Fibroblast of lung (primary cell): Measurements from ENCODE around the gene GRK1. TPM values are rescaled to one million over a fixed set of nuclear protein-coding genes. Genes with fewer than 3 reads are reported as not detected.

Source experiments
- DNase-seq, 2 donors: peaks; one replicate each; pipeline versions ENCODE4 v3.0.0 to v3.0.0-alpha.2; 2010; ENCODE audit warnings: low read depth in 2 of 2
- H2AFZ ChIP-seq: 2 replicates; pipeline ENCODE4 v1.5.1; 2012; ENCODE audit warnings: low read length, control low read depth, inconsistent platforms
- H3K27ac ChIP-seq: 2 replicates; pipeline ENCODE4 v1.5.1; 2011; ENCODE audit warnings: low read length, control low read depth; ENCODE audit not compliant: insufficient read depth
- H3K27me3 ChIP-seq: 2 replicates; pipeline ENCODE4 v1.5.1; 2011; ENCODE audit warnings: mild to moderate bottlenecking, low read length; ENCODE audit not compliant: control insufficient read depth, insufficient read depth
- H3K36me3 ChIP-seq: 2 replicates; pipeline ENCODE4 v1.5.1; 2011; ENCODE audit warnings: low read length; ENCODE audit not compliant: control insufficient read depth, insufficient read depth
- H3K4me1 ChIP-seq: 2 replicates; pipeline ENCODE4 v1.5.1; 2011; ENCODE audit warnings: low read length; ENCODE audit not compliant: control insufficient read depth, insufficient read depth; ENCODE audit errors: extremely low read depth
- H3K4me2 ChIP-seq: 2 replicates; pipeline ENCODE4 v1.5.1; 2011; ENCODE audit warnings: low read length, control low read depth; ENCODE audit not compliant: insufficient read depth; ENCODE audit errors: extremely low read depth
- H3K4me3 ChIP-seq, 4 experiments: fragments of 200-600 bp in 1 of 4; sonication (generic) in 1 of 4; replicated peaks in 1 of 4; 2 replicates each; pipeline ENCODE4 v1.5.1; 2011 to 2016; ENCODE audit warnings: low read length in 4 of 4, low read depth in 3 of 4, mild to moderate bottlenecking in 3 of 4, control low read depth in 2 of 4, inconsistent platforms in 1 of 4, mixed read lengths in 1 of 4; ENCODE audit not compliant: insufficient read depth in 1 of 4; ENCODE audit errors: control extremely low read depth in 1 of 4
- H3K79me2 ChIP-seq: 2 replicates; pipeline ENCODE4 v1.5.1; 2012; ENCODE audit warnings: mild to moderate bottlenecking, low read length, inconsistent platforms; ENCODE audit not compliant: control insufficient read depth, insufficient read depth
- H3K9ac ChIP-seq: 2 replicates; pipeline ENCODE4 v1.5.1; 2011; ENCODE audit warnings: mild to moderate bottlenecking, low read length, control low read depth; ENCODE audit not compliant: insufficient read depth
- H3K9me3 ChIP-seq: 2 replicates; pipeline ENCODE4 v1.5.1; 2012; ENCODE audit warnings: low read depth, low read length; ENCODE audit not compliant: control insufficient read depth, insufficient read depth
- H4K20me1 ChIP-seq: 2 replicates; pipeline ENCODE4 v1.5.1; 2011; ENCODE audit warnings: low read length; ENCODE audit not compliant: control insufficient read depth, insufficient read depth; ENCODE audit errors: extremely low read depth
- EZH2 ChIP-seq: IDR thresholded peaks from 2 replicates; pipeline ENCODE4 v1.5.1; 2012; ENCODE audit warnings: low read length, control low read depth, mild to moderate bottlenecking; ENCODE audit errors: missing control alignments
- polyA plus RNA-seq, 2 donors: library from polyadenylated mRNA; depleted of rRNA in 1 of 2; stranded (reverse) in 1 of 2; unstranded in 1 of 2; fragments of >200 nt; gene quantifications; 2 replicates each; pipeline ENCODE4 v1.2.1, GENCODE V29; 2011 to 2012; ENCODE audit warnings: missing spikeins in 1 of 2
- total RNA-seq: library from RNA; depleted of rRNA; stranded (reverse); fragments of >200 nt; gene quantifications from 2 replicates; pipeline ENCODE4 v1.2.1, GENCODE V29; 2014
- TF ChIP-seq, protein P1 (sequence below), 2 donors: IDR thresholded peaks in 1 of 2; conservative IDR thresholded peaks in 1 of 2; 1 replicate in 1 of 2; 2 replicates in 1 of 2; pipeline ENCODE4 v1.5.1; 2011 to 2012; ENCODE audit warnings: low read length in 2 of 2, control low read depth in 1 of 2, inconsistent platforms in 1 of 2, low read depth in 1 of 2, mild to moderate bottlenecking in 1 of 2

GRK1 gene
- total and polyA plus RNA-seq, 2 donors (not counting 1 experiment from before 2014, with no cell fraction given): 0.17 TPM; not detected in 1

DNA sequence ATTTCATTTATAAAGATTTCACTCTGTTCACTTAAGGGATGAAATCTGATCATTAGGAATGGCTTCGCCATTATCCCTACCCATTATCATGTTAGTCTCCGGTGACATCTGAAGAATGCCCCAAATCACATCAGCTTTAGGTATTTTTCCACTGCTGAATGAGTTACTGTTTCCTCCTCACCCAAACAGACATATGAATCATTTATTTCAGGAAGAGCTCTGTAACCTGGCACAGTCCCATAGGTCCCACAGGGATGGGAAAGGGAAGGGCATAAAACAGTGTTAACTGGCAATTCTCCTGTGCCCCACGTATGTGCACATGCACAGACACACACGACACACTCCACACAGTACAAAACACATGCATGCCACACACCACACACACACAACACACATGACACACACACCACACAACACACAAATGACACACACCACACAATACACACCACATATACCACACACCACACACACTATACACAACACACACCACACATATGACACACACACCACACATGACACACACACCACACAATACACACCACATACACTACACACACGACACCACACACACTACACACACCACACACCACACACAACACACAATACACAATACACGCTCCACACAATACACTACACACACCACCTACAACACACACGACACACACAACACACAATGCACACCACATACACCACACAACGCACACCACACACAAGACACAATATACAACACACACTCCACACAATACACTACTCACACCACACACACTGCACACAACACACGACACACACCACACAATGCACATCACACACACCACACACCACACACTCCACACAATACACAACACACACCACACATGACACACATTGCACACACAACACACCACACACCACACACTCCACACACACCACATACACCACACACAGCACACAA, 107.4 kb downstream of the GRK1 start:
- no peaks in the 10 kb centered on the region for H3K27me3 ChIP-seq
- no peaks in the 10 kb centered on the region for H3K36me3 ChIP-seq
- no peak for TF ChIP-seq EZH2
- TF ChIP-seq, protein P1, sequence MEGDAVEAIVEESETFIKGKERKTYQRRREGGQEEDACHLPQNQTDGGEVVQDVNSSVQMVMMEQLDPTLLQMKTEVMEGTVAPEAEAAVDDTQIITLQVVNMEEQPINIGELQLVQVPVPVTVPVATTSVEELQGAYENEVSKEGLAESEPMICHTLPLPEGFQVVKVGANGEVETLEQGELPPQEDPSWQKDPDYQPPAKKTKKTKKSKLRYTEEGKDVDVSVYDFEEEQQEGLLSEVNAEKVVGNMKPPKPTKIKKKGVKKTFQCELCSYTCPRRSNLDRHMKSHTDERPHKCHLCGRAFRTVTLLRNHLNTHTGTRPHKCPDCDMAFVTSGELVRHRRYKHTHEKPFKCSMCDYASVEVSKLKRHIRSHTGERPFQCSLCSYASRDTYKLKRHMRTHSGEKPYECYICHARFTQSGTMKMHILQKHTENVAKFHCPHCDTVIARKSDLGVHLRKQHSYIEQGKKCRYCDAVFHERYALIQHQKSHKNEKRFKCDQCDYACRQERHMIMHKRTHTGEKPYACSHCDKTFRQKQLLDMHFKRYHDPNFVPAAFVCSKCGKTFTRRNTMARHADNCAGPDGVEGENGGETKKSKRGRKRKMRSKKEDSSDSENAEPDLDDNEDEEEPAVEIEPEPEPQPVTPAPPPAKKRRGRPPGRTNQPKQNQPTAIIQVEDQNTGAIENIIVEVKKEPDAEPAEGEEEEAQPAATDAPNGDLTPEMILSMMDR (conservative IDR thresholded peaks at IDR 0.05 in 1 of 2, IDR thresholded peaks at IDR 0.05 in 1 of 2; ENCODE audit: low read depth in 1 of 2, low read length in 2 of 2): no peak
- peaks cover 2% of the 10 kb centered on the region for H3K4me1 ChIP-seq
- H3K79me2 ChIP-seq: no peaks in the 10 kb centered on the region
- H3K4me3 ChIP-seq: no peak overlapping the region
- no peak overlapping the region for H3K27ac ChIP-seq
- H3K9ac ChIP-seq: no peak overlapping the region
- DNase-seq: peak; percentile 41 to 52
- no peaks in the 10 kb centered on the region for H3K9me3 ChIP-seq
- no peak overlapping the region for H2AFZ ChIP-seq
- no peak overlapping the region for H3K4me2 ChIP-seq
- no peaks in the 10 kb centered on the region for H4K20me1 ChIP-seq

DNA sequence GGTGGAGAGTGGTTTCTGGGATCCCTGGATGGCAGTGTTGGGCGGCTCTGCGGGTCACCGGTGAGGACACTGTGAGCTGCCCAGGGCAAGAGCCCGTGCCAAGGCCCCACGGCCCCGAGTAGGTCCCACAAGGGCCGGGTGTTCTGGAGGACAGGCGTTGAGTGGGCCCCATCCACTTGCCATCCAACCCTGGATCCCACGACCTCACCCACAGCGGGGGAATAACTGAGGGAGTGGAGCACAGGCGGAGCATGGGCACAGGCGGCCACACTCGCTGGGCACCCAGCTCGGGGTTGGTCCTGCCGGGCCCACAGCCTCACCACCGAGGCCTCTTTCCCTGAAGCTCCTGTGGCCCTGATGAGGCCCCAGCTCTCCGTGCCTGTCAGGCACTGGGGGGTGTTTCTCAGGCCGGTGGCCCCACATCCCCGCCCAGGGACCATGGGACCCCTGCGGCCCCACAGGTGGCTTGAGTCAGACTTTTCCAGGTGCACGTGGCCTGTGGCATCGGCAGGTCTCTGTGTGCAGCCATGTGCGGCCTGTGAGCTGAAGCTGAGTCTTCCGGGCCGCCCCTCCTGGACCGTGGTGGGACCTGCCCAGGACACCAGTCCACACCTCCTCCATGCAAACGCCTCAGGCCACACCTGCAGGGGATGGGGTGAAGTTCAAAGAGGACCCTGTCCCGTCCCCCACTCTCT, 108.6 kb downstream of the GRK1 start:
- Histone ChIP-seq H3K27me3 (no peaks in the 10 kb centered on the region), H4K20me1 (no peaks in the 10 kb centered on the region), H3K4me2 (no peak overlapping the region), H3K4me1 (peaks cover 2% of the 10 kb centered on the region), H3K9ac (no peak overlapping the region), H3K9me3 (no peaks in the 10 kb centered on the region), H3K27ac (no peak overlapping the region), H3K4me3 (no peak overlapping the region), H3K36me3 (no peaks in the 10 kb centered on the region), H3K79me2 (no peaks in the 10 kb centered on the region), H2AFZ (no peak overlapping the region)
- TF ChIP-seq EZH2: no peak
- TF ChIP-seq, protein P1 (conservative IDR thresholded peaks at IDR 0.05 in 1 of 2, IDR thresholded peaks at IDR 0.05 in 1 of 2; ENCODE audit: low read depth in 1 of 2, low read length in 2 of 2): no peak
- no peak for DNase-seq
